Sigmoid colon (tissue), 4 donors: ENCODE data around the gene SMTNL2.

Experiments used
- EP300 ChIP-seq, 4 donors: sonication (generic); formaldehyde crosslinking; IDR thresholded peaks; one replicate each; pipeline ENCODE4 v1.6.1; 2017; ENCODE audit warnings: antibody characterized with exemption in 4 of 4
- POLR2A ChIP-seq, 2 donors: fragments of 450-650 bp; IDR thresholded peaks; one replicate each; pipeline ENCODE4 v1.6.1; 2016; ENCODE audit warnings: antibody characterized with exemption in 2 of 2, mild to moderate bottlenecking in 2 of 2, moderate library complexity in 2 of 2
- POLR2AphosphoS5 ChIP-seq, 4 donors: sonication (generic); formaldehyde crosslinking; IDR thresholded peaks; one replicate each; pipeline ENCODE4 v1.6.1; 2017; ENCODE audit warnings: antibody characterized with exemption in 4 of 4
- TF ChIP-seq, protein P1 (sequence below), 4 experiments: fragments of 450-650 bp in 3 of 4; fragments of 200-600 bp in 1 of 4; IDR thresholded peaks; one replicate each; pipeline ENCODE4 v1.5.1; 2016 to 2019; ENCODE audit warnings: antibody characterized with exemption in 4 of 4, mild to moderate bottlenecking in 3 of 4, moderate library complexity in 2 of 4

DNA sequence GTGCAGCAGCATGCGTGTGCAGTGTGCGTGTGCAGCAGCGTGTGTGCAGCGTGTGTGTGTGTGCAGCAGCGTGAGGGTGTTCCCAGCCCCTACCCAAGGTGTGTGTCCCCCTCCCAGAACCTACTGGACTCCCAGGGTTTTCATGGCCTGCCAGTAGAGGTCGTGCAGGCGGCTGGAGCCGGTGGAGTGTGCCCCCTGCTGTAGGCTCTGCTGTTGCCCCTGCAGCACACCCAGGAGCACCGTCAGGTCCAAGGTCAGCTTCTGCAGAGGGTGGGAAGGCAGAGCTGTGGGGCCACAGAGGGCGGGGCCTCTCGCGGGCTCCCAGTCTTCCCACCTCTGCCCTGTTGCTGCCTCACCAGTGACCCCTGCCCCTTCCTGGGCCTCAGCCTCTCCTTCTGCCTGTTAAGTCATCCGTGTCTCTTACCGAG, 44.1 kb upstream of the SMTNL2 start:
- TF ChIP-seq POLR2A (IDR thresholded peaks at IDR 0.05) (no peak), POLR2AphosphoS5 (IDR thresholded peaks at IDR 0.05) (no peak), EP300 (IDR thresholded peaks at IDR 0.05) (no peak)
- TF ChIP-seq, protein P1, sequence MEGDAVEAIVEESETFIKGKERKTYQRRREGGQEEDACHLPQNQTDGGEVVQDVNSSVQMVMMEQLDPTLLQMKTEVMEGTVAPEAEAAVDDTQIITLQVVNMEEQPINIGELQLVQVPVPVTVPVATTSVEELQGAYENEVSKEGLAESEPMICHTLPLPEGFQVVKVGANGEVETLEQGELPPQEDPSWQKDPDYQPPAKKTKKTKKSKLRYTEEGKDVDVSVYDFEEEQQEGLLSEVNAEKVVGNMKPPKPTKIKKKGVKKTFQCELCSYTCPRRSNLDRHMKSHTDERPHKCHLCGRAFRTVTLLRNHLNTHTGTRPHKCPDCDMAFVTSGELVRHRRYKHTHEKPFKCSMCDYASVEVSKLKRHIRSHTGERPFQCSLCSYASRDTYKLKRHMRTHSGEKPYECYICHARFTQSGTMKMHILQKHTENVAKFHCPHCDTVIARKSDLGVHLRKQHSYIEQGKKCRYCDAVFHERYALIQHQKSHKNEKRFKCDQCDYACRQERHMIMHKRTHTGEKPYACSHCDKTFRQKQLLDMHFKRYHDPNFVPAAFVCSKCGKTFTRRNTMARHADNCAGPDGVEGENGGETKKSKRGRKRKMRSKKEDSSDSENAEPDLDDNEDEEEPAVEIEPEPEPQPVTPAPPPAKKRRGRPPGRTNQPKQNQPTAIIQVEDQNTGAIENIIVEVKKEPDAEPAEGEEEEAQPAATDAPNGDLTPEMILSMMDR (IDR thresholded peaks at IDR 0.05), result no peak
